Ovary (tissue), 9 donors: ENCODE data around the gene PLXDC2. TPM values are rescaled to one million over a fixed set of nuclear protein-coding genes. Genes with fewer than 3 reads are reported as not detected.

Experiments
- DNase-seq, 5 donors: peaks; one replicate each; pipeline ENCODE4 v3.0.0-alpha.2; 2019 to 2020
- H3K27ac ChIP-seq, 2 donors: fragments of 200-600 bp; one replicate each; pipeline versions ENCODE4 v1.5.1 to v1.8.0; 2019 to 2022
- H3K27me3 ChIP-seq: fragments of 200-600 bp; one replicate; pipeline ENCODE4 v1.8.0; 2022
- H3K36me3 ChIP-seq: fragments of 200-600 bp; sonication (generic); one replicate; pipeline ENCODE4 v1.5.1; 2019
- H3K4me1 ChIP-seq: one replicate; pipeline ENCODE4 v1.8.1; 2013; ENCODE audit warnings: mild to moderate bottlenecking, moderate library complexity; ENCODE audit not compliant: insufficient read depth
- H3K4me3 ChIP-seq: fragments of 200-600 bp; sonication (generic); one replicate; pipeline ENCODE4 v1.5.1; 2017
- H3K9me3 ChIP-seq, 2 donors: fragments of 200-600 bp in 1 of 2; sonication (generic) in 1 of 2; one replicate each; pipeline versions ENCODE4 v1.5.1 to v1.8.1; 2013 to 2019; ENCODE audit warnings: mild to moderate bottlenecking in 1 of 2, moderate library complexity in 1 of 2
- EP300 ChIP-seq: sonication (generic); formaldehyde crosslinking; IDR thresholded peaks from one replicate; pipeline ENCODE4 v1.6.1; 2017; ENCODE audit warnings: antibody characterized with exemption
- POLR2A ChIP-seq: fragments of 450-650 bp; IDR thresholded peaks from one replicate; pipeline ENCODE4 v1.6.1; 2017; ENCODE audit warnings: antibody characterized with exemption, mild to moderate bottlenecking, moderate library complexity
- WGBS, 3 donors: extraction: QIAGEN DNeasy Blood & Tissue Kit in 1 of 3; methylation state at CpG; one replicate each; pipeline versions ENCODE4 v1.1.5 to v1.1.7; 2013 to 2017; 5-methylcytosine and 5-hydroxymethylcytosine counted together
- intact Hi-C, 4 donors: fragments of 100-400 bp; cut with DNase I; formaldehyde crosslinking; loops; one replicate each; pipeline versions ENCODE4 v1.11.0 to v1.15.1; 2022 to 2023
- polyA plus RNA-seq, 2 donors: library from polyadenylated mRNA; stranded (reverse); fragments of 200-250 nt in 1 of 2; fragments of 350-450 nt in 1 of 2; fragmentation: Illumina TruSeq in 1 of 2; extraction: RNeasy Lipid Tissue Mini Kit (QIAGEN cat#74804) in 1 of 2; gene quantifications; one replicate each; pipeline ENCODE4 v1.2.3, GENCODE V29; 2013 to 2014
- total RNA-seq, 7 donors: library from RNA; depleted of rRNA in 2 of 7; stranded (reverse); fragments of >200 nt in 2 of 7; fragmentation: NEBNext Ultra II Directional in 3 of 7; extraction: Animal tissue kit (Norgen Biotek cat#: 25700) in 3 of 7; gene quantifications; one replicate each; pipeline versions ENCODE4 v1.1.0 to v1.2.4, GENCODE V29; 2016 to 2023
- TF ChIP-seq, protein P1 (sequence below), 3 donors: fragments of 450-650 bp in 2 of 3; fragments of 200-600 bp in 1 of 3; IDR thresholded peaks; one replicate each; pipeline versions ENCODE4 v1.5.1 to v1.8.0; 2016 to 2022; ENCODE audit warnings: antibody characterized with exemption in 3 of 3, mild to moderate bottlenecking in 1 of 3
- donor health status: DM: no; HTN: no; CAD: no; lungs with moderate emphysema.
- donor health status: DM: no; HTN: no; CAD: no.
- donor health status: Bipolar disorder and iron deficiency.
- donor health status: DM: yes; HTN: yes; CAD: no.
- donor health status: DM: no; HTN: no; CAD: no.
- donor health status: DM: yes; HTN: yes; CAD: no.

The PLXDC2 gene
- total and polyA plus RNA-seq, 9 donors = 13.6 to 76.0 (median 38.0) TPM

DNA sequence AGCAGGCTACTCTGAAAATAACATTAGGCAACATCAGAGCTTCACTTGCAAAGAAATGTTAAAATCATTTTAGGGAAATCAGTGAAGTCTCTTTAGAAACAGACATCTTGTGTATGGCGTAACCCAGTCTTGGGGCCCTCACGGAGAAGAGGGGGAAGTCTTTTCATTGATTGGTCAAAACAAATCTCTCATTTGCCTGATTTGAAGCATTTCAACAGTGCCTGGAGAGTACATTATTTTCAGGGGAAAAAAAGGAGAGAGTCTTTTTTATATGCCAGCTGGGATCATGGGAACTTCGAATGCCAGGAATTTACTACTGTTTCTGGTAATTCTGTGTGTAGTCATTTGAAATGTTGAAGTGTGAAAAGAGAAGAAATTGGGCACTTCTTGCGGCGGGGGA lies 471.4 kb downstream of the PLXDC2 start:
- Histone ChIP-seq H3K4me1 (peaks cover 2% of the 10 kb centered on the region), H3K27ac (no peak overlapping the region), H3K36me3 (no peaks in the 10 kb centered on the region), H3K27me3 (no peaks in the 10 kb centered on the region), H3K4me3 (no peak overlapping the region), H3K9me3 (no peaks in the 10 kb centered on the region)
- TF ChIP-seq, protein P1, sequence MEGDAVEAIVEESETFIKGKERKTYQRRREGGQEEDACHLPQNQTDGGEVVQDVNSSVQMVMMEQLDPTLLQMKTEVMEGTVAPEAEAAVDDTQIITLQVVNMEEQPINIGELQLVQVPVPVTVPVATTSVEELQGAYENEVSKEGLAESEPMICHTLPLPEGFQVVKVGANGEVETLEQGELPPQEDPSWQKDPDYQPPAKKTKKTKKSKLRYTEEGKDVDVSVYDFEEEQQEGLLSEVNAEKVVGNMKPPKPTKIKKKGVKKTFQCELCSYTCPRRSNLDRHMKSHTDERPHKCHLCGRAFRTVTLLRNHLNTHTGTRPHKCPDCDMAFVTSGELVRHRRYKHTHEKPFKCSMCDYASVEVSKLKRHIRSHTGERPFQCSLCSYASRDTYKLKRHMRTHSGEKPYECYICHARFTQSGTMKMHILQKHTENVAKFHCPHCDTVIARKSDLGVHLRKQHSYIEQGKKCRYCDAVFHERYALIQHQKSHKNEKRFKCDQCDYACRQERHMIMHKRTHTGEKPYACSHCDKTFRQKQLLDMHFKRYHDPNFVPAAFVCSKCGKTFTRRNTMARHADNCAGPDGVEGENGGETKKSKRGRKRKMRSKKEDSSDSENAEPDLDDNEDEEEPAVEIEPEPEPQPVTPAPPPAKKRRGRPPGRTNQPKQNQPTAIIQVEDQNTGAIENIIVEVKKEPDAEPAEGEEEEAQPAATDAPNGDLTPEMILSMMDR (IDR thresholded peaks at IDR 0.05) = no peak
- TF ChIP-seq EP300 (no peak), POLR2A (no peak)
- intact Hi-C loops = no loop called here
- DNase-seq = no peak
- WGBS, 3 donors = 65 to 82% (median 66%) methylated on average over 5 of the region's 5 CpGs

DNA sequence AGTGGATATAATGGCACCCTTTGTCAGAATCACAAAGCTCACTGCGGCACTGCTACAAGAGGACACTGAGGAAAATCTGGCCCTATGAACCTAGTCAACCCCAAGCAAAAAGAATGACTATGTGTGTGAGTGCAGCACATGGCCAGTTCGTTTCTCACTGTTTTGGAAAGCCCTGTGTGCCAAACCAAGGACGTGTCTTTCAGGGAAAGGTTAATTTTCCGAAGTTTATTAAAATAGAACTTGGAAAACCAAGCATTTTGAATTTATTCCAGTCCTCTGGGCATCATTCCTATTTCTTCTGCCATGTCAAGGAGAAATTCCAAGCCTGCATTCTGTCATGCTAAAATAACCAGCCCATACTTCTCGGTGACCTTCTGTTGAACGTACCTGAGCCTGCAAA lies 471.8 kb downstream of the PLXDC2 start:
- intact Hi-C loops = no loop called here
- DNase-seq = no peak
- WGBS, 3 donors = 20 to 25% (median 23%) methylated on average over 6 of the region's 6 CpGs

DNA sequence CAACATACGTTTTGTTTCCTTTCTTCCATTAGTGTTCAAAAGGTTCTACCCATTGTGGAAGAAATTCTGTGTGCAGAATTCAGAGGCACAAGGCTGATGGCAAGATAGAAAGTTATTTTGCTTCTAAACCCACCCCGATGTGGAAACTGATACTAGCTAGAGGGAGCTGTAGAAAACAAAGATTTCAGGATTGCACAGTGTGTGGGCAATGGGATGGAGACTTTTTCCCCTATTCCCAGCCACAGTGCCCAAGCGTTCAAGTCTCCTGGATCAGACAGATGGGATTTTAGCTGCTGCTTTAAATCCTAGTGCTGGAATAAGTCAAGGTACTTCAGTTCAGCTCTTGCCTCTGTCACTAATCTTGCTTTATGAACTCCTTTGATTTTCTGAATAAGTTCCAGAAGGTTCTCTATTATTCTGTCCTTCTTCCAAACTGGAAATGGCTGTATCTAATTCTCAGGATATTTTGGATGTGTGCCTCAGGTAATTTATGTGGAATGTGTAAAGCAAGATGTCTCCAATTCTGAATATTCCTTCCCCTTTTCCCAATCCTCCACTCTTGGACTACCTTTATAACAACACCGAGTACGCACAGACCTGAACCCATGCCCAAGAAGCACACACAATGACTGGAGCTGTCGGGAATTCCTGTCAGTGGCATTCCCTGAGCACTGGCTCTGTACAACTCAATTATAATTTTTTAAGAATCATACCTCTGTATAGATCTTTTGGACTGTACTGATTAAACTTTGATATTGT lies 473.0 kb downstream of the PLXDC2 start:
- 49 to 60% (median 57%) methylated on average over 6 of the region's 6 CpGs for WGBS, 3 donors
- Histone ChIP-seq H3K4me1 (peaks cover 2% of the 10 kb centered on the region), H3K36me3 (no peaks in the 10 kb centered on the region), H3K27ac (no peak overlapping the region), H3K4me3 (no peak overlapping the region), H3K27me3 (no peaks in the 10 kb centered on the region), H3K9me3 (no peaks in the 10 kb centered on the region)
- intact Hi-C loops = no loop called here
- TF ChIP-seq EP300 (no peak), POLR2A (no peak)
- TF ChIP-seq, protein P1 (IDR thresholded peaks at IDR 0.05) = no peak
- no peak for DNase-seq

More for the DNA sequence above, 471.8 kb downstream of the PLXDC2 start:
- Histone ChIP-seq H3K27me3 (no peaks in the 10 kb centered on the region), H3K36me3 (no peaks in the 10 kb centered on the region), H3K4me3 (no peak overlapping the region), H3K9me3 (no peaks in the 10 kb centered on the region), H3K4me1 (peaks cover 2% of the 10 kb centered on the region), H3K27ac (no peak overlapping the region)
- no peak for TF ChIP-seq POLR2A
- TF ChIP-seq, protein P1 (IDR thresholded peaks at IDR 0.05) = no peak

DNA sequence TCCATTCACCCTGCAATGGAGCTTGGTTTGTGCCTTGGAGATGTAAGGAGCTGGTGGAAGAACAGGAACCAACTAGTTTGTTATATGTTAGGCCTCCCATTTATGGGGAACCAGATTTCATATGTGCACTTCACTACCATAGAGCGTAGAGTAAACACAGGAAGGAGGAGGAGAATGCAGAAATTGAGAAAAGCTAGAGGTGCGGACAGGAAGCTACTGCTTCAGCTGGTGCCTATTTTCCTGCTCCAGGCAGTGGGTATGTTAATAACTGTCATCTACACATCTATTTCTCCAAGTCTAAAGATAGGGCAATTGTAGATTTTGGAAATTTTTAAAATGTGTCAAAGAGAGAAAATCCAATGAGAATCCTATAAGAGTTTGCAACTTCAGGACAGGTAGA lies 482.2 kb downstream of the PLXDC2 start:
- DNase-seq = no peak
- Histone ChIP-seq H3K4me1 (no peaks in the 10 kb centered on the region), H3K27me3 (no peaks in the 10 kb centered on the region), H3K27ac (no peak overlapping the region), H3K4me3 (no peak overlapping the region), H3K9me3 (no peaks in the 10 kb centered on the region), H3K36me3 (no peaks in the 10 kb centered on the region)
- TF ChIP-seq, protein P1 (IDR thresholded peaks at IDR 0.05) = no peak
- TF ChIP-seq POLR2A = no peak
- TF ChIP-seq EP300 = no peak
- intact Hi-C loops = no loop called here
- WGBS, 3 donors = 91 to 95% (median 93%) methylated on average over 2 of the region's 2 CpGs
